HG03175 (cell line): Measurements from ENCODE around the gene MCRIP2.
"Not testable (repeated sequence)": the region's sequence is repeated elsewhere in the genome, so short reads cannot be mapped to it uniquely, and the experiment has no call there.

Experiments
- ATAC-seq: cut with Tn5 transposase; IDR thresholded peaks from one replicate; pipeline ENCODE4 v1.9.1; 2021; ENCODE audit warnings: mild to moderate bottlenecking, moderate library complexity; ENCODE audit not compliant: unreplicated experiment

MCRIP2 gene

DNA sequence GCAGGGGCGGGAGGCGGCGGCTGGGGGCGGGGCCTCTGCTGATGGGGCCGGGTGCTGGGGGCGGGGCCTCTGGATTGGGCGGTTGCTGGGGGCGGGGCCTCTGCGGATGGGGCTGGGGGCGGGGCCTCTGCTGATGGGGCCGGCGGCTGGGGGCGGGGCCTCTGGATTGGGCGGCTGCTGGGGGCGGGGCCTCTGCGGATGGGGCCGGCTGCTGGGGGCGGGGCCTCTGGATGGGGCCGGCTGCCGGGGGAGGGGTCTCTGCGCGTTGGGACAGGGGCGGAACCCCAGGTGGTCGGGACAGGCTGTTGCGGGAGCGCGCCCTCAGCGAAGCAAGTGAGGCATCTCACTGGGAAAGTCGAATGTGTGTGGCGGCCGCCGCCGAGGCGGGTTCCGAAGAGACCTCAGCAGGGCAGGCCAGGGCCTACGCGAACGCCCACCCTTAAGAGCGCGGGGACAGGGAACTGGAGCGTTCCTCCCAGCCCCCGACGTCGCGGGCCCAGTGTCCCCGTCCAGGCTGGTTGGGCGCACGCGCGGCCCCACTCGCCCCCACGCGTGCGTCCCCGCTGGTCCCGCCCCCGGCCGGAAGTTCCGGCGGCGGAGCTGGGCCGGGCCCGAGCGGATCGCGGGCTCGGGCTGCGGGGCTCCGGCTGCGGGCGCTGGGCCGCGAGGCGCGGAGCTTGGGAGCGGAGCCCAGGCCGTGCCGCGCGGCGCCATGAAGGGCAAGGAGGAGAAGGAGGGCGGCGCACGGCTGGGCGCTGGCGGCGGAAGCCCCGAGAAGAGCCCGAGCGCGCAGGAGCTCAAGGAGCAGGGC lies 38.4 kb downstream of the MCRIP2 start, which contains the start of gene STUB1:
Gene STUB1, plus strand, starts transcription at position 597 of the 811 bp plus-strand sequence. Its CDS starts 116 bp downstream, at position 713.
- ATAC-seq = peak; percentile 40

DNA sequence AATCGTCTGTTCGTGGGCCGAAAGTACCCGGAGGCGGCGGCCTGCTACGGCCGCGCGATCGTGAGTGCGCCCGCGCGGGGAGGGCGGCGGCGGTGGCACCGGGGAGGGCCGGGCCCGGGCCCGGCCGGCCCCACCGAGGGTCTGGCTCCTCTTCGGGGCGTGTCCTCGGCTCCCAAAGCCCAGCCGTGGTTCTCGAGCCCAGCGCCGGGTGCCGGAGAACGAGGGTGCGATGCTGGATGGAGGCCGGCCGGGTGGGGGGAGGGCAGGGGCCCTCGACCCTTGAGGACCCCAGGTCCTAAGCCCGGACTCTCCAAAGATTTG lies 39.0 kb downstream of the MCRIP2 start:
- ATAC-seq = no peak

DNA sequence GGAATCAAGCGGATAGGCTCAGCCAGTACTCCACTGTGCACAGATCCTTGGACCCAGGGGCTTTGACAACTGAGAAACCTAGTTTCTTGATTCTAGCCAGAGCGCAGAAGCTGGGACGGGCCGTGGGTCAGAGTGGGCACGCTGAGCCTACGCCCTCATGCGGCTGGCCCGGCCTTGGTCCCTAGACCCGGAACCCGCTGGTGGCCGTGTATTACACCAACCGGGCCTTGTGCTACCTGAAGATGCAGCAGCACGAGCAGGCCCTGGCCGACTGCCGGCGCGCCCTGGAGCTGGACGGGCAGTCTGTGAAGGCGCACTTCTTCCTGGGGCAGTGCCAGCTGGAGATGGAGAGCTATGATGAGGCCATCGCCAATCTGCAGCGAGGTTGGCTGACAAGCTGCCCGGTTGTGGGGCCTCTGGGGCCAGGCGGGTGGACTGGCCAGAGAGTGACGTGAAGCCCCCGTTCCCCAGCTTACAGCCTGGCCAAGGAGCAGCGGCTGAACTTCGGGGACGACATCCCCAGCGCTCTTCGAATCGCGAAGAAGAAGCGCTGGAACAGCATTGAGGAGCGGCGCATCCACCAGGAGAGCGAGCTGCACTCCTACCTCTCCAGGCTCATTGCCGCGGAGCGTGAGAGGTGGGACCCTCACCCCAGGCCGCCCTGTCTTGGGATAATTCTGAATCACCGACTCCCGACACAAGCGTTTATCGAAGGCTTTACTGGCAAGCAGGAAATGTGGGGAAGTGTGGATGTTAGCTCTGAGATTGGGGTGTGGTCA lies 39.5 kb downstream of the MCRIP2 start:
- no peak for ATAC-seq

DNA sequence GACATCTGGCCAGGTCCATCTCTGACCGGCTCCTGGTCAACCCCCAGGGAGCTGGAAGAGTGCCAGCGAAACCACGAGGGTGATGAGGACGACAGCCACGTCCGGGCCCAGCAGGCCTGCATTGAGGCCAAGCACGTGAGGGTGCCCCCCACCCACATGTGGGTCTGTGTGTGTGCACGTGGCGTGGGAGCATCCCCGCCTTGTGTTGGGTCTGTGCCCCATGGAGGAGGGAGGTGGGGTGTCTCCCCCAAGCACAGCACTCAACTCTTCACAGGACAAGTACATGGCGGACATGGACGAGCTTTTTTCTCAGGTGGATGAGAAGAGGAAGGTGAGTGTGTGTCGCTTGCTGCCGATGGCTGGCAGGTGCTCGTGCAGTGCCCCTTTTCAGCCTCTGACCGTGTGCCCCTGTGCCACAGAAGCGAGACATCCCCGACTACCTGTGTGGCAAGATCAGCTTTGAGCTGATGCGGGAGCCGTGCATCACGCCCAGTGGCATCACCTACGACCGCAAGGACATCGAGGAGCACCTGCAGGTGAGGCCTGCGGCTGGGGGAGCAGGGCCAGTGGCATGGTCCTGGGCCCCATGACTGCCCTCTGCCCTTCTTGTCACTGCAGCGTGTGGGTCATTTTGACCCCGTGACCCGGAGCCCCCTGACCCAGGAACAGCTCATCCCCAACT lies 40.3 kb downstream of the MCRIP2 start:
- ATAC-seq = no peak

DNA sequence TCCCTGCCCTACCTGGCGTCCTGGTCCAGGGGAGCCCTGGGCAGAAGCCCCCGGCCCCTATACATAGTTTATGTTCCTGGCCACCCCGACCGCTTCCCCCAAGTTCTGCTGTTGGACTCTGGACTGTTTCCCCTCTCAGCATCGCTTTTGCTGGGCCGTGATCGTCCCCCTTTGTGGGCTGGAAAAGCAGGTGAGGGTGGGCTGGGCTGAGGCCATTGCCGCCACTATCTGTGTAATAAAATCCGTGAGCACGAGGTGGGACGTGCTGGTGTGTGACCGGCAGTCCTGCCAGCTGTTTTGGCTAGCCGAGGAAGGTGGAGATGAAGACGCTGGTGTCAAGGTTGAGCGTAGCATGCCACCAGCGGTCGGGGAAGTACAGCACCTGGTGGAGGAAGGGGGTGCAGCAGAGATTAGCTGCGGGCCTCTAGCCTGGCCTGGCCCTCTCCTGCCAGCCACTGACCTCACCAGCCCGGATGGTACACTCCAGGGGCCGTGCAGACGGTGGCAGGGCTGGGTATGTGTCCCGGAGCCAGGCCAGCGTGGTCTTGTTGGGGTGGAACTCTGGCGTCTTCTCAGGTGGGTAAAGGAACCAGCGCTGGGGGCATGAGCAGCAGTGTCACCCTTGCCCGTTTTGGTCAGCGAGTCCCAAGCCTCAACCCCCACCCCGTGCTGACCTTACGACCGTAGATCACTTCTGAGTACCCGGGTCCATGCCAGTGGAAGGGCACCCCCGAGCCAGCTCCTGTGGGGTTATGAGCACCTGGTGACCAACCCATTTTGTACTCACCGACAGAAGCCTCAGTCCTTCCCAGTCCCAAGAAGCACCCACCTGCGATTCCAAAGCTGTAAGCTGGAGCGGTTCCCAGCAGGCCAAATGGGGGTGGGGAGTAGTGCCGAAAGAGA lies 41.1 kb downstream of the MCRIP2 start:
- no peak for ATAC-seq

DNA sequence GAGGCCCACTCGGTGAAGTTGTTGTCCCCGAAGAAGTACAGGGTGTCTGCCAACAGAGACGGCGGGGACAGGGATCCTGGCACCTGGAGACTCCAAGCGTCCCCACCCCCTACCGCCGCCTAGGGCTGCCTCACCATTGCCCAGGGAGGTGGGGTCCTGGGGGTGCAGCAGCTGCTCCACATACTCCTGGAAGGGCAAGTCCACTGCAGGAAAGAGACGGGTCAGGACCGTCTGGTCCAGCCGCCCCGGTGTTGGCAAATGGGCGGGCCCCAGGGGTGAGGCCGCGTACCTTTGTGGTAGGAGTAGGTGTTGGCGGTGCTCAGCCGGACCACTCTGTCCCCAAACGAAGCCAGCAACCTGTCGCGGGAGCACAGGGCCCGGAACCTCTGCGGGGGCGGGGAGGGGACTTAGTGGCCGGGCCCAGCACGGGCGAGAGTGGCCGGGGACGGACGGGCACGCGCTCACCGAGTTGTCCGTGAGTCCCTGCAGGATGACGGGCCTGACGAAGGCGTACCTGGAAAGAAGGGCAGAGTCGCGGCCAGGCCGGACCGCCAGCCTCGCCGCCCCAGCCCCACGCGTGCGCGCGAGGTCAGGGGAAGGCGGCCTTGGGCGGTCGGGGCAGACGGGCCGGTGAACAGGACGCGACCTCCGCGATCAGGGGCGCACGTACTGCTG lies 41.9 kb downstream of the MCRIP2 start:
- ATAC-seq = no peak

DNA sequence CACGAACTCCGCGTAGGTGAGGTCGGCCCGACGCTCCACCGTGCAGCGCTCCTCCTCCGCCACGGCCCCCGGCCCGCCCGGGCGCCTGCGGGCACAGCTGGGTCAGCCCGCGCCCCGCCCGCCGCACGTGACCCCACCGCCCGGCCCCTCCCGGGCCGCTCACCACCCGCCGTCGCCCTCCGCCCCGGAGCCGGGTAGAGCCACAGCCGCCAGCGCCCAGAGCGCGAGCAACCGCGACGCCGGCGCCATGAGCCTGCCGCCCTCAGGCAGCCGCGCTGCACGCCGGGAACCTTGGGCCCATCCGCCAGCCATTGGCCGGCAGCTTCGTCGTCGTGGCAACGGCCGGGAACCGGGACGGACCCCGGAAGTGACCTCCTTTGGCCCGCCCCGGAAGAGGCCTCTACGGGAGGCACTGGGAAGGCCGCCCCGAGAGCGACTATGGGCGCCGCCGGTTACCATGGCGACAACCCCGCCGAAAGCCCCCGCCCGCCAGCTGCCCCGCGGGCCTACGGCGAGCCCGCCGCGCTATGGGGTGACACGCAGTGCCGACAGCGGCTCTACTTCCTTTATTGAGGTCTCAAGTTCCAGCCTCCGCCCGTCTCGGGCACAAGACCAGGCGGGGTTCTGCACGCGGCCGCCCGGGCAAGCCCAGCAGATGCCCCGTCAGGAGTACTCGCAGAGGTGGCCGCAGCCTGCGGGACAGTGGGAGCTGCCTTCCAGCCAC lies 42.6 kb downstream of the MCRIP2 start, which contains the start of gene JMJD8:
Gene JMJD8, minus strand, starts transcription at position 264 of the 724 bp plus-strand sequence. Its CDS starts 15 bp downstream, at position 249.
- ATAC-seq = peak; percentile 65

DNA sequence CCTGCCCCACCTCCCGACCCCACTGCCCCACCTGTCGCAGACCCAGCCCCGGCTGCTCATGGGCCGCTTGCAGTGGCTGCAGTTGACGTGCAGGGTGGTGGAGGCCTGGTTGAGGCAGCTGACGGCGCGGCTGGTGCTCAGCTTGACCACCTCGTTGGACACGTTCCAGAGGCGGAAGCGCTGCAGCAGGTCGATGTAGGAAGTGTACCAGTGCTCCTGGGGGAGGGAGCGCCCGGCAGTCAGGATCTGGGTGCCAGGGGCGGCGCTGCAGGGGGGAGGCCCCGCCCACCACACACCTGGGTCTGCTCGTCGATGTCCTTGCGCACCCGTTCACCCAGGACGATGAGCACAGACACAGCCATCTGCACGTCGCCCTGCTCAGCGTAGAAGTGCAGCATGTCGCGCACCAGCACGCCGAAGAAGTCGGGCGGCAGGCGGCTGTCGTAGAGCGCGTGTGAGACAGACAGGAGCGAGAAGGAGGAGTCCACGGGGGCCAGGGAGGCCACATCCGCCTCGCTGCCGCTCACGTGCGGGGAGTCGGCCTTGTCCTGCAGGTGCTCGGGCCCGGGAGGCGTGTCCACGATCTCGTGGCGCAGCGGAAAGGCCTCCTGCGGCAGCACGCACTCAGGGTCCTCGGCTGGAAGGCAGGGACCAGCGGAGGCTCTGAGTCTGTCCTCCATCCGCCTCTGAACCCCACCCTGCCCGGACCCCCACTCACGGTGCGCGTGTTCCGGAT lies 43.5 kb downstream of the MCRIP2 start:
- ATAC-seq = no peak

DNA sequence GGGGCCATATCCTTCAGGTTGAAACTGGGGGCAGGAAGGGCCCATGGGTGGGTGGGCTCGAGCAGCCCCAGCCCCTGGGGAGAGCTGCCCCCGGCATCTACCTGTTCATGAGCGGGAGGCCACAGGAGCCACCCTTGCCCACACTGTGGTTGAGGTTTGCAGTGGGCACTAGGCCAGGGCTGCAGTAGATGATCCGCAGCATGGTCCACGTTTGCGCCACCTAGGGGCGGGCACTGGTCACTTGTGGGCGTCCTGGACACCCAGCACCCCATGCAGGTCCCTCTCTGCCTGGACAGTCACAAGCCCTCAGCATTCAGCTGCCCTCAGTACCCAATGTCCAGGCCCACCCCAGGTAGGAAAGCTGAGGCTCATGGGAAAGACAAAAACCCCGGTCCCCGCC lies 44.3 kb downstream of the MCRIP2 start:
- ATAC-seq = no peak

DNA sequence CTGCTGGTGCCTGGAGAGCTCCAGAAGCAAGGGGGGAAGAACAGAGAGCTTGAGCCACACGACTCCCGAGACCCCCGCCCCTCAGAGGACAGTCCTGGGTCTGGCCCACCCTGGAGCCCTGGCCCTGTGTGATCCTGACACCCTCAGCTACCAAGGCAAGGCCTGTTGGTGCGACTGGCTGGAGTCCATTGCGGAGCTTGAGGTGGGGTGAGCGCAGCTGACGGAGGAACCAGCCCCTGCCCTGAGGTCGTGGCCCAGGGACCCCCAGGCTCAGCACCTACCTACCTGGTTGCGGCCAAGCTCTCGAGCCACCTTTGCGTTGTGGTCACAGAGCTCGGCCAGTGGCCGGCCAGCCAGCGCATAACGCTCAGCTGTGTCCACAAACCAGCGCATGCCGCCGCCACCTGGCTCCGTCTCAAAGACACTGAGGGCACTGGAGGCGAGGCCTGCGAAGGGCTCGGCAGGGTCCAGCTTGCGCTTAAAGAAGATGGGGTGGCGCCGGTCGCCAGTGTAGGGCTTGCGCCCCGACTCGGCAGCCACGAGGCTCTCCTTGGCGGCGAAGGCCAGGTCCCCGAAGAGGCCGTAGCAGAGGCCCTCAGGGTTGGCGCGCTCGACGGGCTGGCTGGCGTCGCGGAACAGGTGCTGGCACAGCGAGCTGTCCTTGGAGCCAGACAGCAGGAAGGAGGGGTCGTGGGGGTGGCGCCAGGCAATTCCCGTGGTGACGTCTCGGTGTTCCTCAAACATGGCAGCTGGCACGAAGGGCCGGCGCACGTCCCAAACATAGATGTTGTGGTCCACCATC lies 45.0 kb downstream of the MCRIP2 start:
- no peak for ATAC-seq

DNA sequence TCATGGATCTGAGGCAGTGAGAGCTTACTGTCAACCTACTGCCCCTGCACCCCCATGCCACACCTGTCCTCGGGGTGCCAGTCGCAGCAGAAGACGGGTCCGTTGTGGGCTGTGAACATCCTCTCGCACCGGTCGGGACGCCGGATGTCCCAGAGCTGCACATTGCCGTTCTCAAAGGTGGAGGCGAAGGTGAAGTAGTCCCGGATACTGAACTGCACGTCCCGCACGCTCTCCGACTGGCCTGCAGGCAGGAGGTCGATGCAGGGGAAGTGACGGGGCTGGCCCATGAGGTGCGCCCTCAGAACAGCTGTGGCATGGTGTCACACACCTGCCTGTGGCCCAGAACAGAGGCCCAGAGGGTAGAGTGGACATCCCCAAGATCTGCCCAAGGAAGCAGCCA lies 45.9 kb downstream of the MCRIP2 start:
- ATAC-seq = no peak

DNA sequence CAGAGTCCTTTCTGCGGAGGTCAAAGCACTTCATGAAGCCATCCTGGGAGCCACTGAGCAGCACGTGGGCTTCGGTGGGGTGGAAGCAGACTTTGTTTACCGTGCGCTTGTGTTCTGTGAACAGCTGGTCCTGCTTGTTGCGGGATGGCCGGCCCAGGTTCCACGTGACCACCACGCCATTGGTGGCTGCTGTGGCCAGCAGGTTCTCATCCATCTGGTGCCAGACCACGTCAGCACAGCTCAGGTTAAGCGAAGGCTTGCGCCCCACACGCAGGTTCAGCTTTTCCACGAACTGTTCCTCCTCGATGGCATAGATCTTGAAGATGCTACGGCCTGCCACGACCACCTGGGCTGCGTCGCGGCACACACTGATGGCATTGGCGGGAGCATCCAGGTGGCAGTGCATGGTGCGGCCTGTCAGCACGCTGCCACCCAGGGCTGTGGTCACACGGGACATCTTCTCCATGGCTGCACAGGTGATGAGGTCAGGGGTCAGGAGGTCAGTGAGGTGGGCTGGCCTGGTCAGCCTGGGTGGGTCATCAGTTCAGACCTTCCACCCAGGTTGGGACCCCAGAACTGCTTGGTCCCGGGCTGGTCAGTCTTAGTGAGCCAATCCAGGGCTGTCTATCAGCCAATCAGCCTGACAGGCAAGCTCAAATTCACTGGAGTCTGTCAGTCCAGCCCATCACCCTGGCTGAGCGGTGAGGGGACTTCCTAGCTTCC lies 47.7 kb downstream of the MCRIP2 start:
- no peak for ATAC-seq

DNA sequence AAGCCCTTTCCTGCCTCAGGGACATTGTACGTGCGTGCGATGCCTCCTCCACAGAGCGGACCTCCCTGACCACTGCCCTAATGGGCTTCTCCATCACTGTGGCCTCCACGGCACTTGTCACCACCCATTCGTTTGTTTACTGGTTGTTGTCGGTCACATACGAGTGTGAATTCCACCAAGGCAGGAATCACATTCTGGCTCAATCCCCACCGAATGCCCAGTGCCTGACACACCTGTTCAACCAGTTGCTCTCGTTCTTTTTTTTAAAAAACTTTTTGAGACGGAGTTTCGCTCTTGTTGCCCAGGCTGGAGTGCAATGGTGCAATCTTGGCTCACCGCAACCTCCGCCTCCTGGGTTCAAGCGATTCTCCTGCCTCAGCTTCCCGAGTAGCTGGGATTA lies 49.6 kb downstream of the MCRIP2 start:
- not testable (repeated sequence) for ATAC-seq

DNA sequence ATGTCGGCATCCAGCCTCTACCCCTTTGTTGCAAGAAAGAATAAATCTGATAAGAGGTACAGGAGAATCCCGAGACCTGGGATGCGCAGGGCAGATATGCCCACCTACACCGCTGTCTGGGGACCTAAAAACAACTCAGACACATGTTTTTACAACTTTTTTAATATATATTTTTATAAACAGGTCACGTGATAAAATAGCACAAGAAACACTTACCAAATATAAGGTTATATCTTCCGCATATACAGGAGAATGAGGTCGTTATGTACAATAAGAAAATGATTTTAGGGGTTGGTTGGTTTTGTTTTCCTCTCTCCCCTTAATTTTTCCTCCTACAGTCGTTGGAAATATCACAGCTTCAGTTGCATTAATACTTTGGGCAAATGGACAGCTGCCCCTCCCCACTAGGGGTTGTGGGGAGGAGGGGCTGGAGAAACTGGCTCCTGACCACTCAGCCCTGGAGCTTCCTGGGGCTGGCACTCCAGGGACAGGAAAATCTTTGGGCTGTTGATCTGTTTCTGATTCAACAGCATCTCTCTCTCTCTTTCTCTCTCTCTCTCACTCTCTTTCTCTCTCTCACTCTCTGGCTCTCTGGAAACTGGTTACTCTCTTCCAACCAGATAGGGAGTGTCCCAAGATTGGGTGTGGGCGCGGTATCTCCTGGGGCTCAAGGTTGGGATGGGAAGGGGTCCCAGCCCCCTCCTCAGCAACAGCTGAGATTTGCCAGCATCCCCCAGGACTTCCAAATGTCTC lies 50.9 kb downstream of the MCRIP2 start:
- no peak for ATAC-seq

DNA sequence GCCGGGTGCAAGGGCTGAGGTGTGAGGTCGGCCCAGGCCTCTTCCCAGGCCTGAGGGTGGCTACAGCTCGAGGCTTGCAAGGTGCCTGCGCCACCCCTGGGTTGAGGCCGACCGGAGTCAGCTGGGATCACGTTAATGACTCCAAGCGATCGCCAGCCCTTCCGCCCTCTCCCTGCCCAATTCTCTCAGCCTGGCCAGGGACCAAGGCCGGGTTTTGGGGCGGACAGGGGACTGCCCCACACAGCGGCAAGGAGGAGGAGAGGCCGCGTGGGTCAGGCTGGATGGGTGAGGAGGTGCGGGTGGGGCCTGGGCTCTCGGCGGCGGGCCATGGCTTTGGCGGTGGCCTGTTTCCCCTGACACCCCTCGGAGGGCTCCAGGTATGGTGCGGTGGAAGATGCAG lies 51.7 kb downstream of the MCRIP2 start:
- ATAC-seq = no peak

DNA sequence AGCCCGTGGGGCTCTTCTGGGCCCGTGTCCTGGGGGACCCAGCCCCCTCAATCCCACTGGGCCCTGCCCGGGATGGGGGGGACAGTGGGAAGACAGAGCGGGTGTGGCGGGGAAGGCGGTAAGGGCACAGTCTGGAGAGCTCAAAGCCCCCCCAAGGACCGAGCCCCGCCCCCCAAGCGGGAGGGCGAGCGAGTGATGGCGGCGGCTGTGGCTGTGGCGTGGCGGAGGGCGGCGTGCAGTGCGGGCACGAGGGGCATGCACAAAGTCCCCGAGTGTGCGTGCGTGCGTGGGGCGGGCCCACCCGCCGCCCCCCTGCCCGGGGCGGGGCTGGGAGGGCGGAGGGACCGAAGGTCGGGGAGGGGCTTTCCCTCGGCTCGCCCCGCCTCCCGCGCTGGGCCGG lies 52.1 kb downstream of the MCRIP2 start:
- no peak for ATAC-seq
